UCSD-AML1 (cell line): ENCODE data around the gene GPR156.
"Not testable (repeated sequence)": the region's sequence is repeated elsewhere in the genome, so short reads cannot be mapped to it uniquely, and the experiment has no call there.

ENCODE experiments used
- DNase-seq: peaks from one replicate; lab custom pipeline; 2025; ENCODE audit not compliant: unreplicated experiment; lab: John Stamatoyannopoulos, UW

GPR156 gene

DNA sequence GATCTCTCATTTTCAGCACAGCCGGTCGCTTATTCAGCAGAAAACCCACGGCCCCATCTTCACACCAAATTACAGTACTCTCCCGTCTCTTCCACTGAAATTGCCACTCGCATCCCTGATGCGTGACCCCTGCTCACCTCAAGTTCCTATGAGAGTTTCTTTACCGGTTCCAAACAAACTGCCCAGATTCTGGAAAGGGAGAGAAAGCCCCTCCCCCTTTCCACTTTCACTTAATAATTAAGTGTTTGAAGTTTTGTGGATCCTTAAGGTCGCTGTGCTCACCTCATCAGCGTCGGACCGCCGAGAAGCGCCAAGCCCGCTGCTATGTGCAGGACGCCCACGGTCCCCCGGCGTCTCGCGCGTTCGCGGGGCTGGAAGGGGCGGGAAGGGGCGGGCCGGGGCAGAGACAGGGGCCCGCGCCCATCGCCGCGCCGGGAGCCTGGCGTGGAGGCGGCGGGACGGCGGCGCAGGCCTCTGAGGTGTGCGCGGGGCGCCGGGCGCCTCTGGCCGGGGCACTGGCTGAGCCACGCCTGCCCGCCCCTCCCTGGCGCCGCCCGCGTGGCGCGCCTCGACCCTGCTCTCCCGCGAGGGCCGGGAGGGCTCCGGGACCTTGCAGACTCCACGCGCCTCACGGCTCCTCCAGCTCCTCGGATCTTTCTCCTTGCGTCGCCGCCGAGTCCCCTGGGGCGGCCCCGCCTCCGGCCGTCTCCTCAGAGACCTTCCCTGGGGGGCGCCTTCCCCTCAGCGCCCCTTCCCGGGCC, at the start of gene GPR156:
Gene GPR156, minus strand, starts transcription at position 476 of the 761 bp plus-strand sequence. CDS start 41,124 bp downstream, outside the sequence.
- DNase-seq: no peak

DNA sequence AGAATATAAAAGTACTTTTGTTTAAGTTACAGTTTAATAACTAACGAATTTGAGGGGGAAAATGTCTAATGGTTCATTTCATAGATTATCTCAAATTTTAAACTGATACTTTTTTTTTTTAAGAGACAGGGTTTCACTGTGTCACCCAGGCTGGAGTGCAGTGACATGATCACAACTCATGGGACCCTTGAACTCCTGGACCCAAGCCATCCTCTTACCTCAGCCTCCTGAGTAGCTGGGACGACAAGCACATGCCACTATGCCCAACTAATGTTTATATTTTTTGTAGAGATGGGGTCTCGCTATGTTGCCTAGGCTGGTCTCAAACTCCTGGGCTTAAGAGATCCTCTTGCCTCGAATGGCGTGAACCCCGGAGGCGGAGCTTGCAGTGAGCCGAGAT, 47.6 kb upstream of the GPR156 start:
- DNase-seq: no peak

DNA sequence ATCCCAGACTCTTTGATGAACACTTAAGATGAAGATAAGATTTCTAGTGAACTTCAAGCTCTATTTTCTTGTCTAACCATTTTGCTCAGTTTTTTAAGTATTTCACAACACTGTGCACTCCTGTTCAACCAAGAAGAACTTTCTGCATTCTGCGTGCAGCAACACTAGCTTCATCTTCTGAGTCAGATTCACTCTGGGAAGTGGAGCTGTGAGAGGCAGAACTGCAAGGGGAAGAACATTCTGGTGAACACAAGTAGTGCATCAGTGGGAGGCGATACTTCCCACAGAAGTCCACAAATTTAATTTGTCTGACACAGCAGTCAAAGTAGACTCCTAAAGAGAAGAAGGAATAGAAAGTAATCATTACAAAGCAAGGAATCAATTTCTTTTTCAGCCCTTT, 46.1 kb upstream of the GPR156 start:
- DNase-seq: no peak

DNA sequence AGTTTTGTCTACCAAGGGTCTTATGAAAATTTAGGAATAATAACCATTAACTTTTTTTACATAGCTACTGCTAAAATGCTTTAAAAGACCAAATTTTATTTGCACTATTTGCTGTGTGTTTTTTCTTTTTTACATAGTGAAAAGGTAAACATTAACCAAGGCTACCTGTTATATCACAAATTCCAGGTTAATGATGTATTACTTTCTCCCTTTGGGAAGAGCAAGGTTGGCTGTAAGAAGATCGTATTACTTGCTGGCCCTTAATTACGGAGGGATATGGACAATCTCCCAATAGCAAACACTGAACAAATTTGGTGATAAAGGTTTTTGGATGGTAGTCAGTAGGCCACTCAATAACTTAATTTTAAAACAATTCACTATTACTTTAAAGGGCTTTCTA, 41.8 kb upstream of the GPR156 start:
- DNase-seq: no peak

DNA sequence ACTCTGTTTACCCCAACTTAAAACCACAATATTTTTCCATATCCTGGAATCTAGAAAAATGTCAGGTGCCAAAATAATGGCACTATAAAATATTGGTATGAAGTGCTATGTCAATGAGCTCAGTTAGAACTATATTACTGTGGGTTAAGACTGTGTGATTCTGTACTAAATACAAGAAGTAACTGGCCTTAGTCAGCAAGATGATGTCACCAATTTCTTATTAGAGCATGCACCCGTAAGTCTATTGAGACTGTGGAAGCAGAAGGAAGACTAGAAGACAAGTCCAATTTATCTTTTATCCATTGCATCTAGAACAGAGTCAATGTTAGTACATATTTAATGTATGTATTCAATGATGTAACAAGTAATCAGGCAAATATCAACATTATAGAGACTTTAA, 39.2 kb upstream of the GPR156 start:
- no peak for DNase-seq

- not testable (repeated sequence) for DNase-seq
Measured at GRCh38 chr3:120323761-120324160, 38.7 kb upstream of the GPR156 start.

GRCh38 chr3:120311863-120312794, 27.1 kb upstream of the GPR156 start:
- DNase-seq: no peak

GRCh38 chr3:120306519-120307455, 21.8 kb upstream of the GPR156 start:
- no peak for DNase-seq

DNA sequence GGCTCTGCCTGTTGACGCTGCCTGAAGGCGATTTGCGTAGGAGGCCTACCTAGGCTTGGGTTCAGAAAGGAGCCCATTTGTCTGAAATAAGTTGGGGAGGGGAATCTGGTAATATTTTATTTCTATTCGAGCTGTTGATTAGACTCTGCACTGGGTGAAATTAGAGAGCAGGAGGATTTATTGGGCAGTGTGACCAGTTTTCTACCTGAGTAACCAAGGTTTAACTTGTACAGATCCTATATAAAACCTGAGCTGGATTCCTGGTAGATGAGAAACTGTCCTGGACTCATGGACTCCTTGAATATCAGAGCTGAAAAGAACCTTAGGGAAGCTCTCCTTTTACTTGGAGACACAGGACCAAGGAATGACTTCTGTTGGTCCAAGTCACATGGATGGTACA, 19.6 kb upstream of the GPR156 start:
- no peak for DNase-seq

- no peak for DNase-seq
Measured at GRCh38 chr3:120302361-120302760, 17.3 kb upstream of the GPR156 start.

DNA sequence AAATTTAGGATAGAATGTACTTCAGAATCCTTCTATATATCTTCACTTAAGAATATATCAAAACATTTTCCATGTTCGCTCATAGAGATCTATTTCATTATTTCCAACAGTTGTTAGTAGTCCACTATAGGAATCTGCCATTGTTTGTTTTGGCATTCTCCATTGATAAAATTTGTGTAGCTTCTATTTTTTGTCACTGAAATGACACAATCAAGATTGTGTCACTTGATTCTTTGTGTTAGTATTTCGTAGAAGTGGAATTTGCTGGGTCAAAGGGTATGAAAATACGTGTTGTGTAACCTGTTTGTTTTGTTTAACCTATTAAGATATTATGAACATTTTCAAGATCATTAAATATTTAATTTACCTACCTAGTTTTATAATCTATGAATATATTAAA, 15.9 kb upstream of the GPR156 start:
- DNase-seq: no peak

- no peak for DNase-seq
Measured at GRCh38 chr3:120299403-120299802, 14.4 kb upstream of the GPR156 start.

GRCh38 chr3:120298996-120299395, 14.0 kb upstream of the GPR156 start:
- DNase-seq: no peak

GRCh38 chr3:120291552-120291951, 6.5 kb upstream of the GPR156 start:
- DNase-seq: not testable (repeated sequence)

- DNase-seq: no peak
Measured at GRCh38 chr3:120289636-120290035, 4.6 kb upstream of the GPR156 start.

DNA sequence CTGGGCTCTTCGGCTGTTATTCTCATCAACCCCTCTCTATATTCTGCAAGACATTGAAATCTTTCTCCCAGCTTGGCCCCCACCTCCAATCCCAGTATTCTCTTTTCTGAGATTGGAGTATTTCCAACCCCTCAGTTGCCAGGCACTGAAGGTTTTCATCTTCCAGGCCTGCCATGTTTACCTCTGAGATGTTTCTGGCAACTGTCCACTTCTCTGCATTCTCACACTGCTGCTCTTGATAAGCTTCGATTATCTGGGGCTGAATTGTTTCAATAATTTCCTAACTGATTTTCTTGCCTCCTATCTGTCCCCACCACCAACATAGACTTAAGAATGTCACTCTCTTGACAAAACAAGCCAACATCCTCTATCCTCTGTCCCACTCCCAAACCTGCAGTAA, 1.4 kb upstream of the GPR156 start:
- DNase-seq: no peak

- DNase-seq: no peak
Measured at GRCh38 chr3:120285508-120285841, 453 bp upstream of the GPR156 start.

GRCh38 chr3:120281261-120281660, 3.8 kb downstream of the GPR156 start:
- no peak for DNase-seq

DNA sequence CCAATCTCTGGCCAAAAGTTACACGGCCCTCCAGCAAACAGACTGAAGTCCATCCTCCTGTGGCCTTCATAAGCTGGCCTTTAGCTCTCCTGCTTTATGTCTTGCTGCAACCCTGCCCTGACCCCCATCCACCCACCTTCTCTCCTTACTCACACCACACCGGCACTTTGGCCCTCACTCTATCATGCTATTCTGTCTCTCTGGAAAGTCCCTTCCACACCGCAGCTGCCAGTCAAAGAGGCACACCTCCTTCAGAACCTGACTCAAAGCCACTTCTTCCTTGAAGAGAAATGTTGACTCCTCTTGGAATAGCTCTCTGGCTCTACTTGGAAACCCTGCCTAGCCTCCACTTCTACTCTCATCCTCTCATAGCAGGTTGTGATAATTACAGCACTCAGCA, 4.5 kb downstream of the GPR156 start:
- DNase-seq: no peak

DNA sequence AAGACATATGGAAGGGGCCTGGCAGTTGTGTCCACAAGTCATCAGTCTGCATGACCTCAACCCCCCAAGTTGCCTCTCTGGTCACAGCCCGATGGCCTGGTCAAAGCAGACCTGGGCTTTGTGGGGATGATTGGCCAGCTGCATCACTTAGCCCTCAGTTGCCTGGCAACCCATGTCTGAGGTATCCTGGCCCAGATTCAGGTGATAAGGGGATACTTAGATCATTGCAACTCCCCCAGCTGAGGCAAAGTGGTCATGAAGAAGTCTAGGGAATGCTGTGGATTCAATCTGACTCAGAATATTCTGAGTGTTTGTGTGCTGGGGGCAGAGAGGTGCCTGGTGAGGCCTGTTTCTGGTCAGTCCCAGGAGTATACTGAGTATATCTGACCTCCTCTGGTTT, 5.0 kb downstream of the GPR156 start:
- DNase-seq: no peak

- DNase-seq: no peak
Measured at GRCh38 chr3:120276767-120277166, 8.3 kb downstream of the GPR156 start.
